ENCODE data around the gene P2RY14.

GRCh38 chr3:151262871-151263525 lies 15.3 kb downstream of the P2RY14 start:
- TF ChIP-seq CTCF (optimal IDR thresholded peaks at IDR 0.05 in 1 of 3, IDR thresholded peaks at IDR 0.05 in 1 of 3, conservative IDR thresholded peaks at IDR 0.05 in 1 of 3; ENCODE audit: extremely low read depth in 1 of 3, insufficient read depth in 2 of 3, low read length in 3 of 3) = no peak
- TF ChIP-seq EZH2 (IDR thresholded peaks at IDR 0.05; ENCODE audit: low read length) = no peak
